COR-L47 (cell line): ENCODE measurements around the gene NUDCD3.

Experiments used
- DNase-seq: peaks from one replicate; lab custom pipeline; 2025; lab: John Stamatoyannopoulos, UW

Gene NUDCD3

DNA sequence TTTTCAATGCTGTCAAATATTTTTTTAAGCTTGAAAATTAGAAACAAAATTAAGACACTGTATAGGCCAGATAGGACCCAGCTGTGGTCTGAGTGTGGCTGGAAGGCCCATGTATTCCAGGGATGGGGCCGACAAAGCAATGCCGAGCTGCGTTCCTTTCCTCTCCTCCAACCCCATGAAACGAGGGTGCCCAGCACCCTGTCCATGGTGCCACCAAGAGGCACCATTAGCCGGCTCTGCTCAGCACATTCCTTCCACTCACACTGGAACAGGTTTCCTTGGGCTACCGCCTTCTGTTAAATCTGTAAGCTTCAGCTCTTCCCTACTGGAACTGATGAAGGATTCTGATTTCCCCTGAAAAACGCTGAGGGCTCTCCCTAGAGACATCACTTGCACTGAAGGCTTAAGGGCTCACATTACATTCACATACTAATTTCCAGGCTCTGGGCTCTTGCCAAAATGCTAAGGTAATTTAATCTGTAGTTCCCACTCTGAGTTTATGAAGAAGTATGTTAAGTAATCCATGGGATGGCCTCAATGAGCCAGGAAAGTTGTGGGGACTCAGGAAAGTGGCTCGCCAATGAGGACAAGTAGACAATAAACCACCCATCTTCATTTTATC lies 91.4 kb downstream of the NUDCD3 start:
- DNase-seq, result no peak

GRCh38 chr7:44398511-44398911 lies 91.9 kb downstream of the NUDCD3 start:
- no peak for DNase-seq

DNA sequence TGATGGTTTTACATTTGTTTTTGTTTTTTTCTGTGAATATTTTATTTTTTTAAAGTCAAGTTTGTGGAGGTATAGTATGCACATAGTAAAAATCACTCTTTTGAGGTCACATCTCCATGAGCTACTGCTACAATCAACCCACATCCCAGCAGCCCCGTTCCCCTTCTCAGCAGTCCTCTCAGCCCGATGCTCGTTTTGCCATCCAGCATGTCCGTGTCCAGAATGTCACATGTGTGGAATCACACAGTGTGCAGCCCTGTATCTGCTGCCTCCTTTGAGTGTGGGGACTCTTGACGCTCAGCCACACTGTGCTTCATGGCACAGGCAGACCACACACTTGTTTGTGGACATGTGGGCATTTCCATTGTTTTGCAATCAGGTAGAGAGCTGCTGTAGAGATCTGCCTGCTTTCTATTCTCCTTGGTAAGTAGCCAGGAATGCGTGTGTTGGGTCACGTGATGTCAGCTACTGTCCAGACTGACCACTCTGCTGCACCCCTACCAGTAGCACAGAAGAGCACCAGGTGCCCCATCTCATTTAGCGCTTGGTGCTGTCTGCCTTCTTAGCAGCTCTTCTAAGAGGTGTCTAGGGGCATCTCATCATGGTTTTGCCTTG lies 93.4 kb downstream of the NUDCD3 start:
- no peak for DNase-seq

DNA sequence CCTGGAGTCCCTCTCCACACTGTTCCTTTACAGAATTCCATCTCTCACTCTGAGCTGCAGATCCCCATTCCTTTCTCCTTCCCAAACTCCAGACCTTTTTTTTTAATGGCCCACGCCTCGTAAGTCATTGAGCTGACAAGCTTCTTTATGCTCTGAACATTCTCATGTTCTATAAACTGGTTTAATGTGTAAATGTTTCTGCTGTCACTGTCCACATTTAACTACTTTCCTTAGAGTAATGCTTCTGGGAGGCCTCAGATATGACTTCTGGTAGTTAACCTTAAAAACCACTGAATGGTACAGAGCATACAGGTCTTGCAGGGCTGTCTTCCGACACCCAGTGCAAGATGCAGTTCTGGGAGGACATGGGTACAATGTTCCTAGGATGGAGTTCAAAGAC lies 94.0 kb downstream of the NUDCD3 start:
- DNase-seq, result no peak

GRCh38 chr7:44395067-44395466 lies 95.4 kb downstream of the NUDCD3 start:
- peak; percentile 64 for DNase-seq

- DNase-seq, result peak; percentile 21
Measured at GRCh38 chr7:44394636-44395035, 95.8 kb downstream of the NUDCD3 start.

DNA sequence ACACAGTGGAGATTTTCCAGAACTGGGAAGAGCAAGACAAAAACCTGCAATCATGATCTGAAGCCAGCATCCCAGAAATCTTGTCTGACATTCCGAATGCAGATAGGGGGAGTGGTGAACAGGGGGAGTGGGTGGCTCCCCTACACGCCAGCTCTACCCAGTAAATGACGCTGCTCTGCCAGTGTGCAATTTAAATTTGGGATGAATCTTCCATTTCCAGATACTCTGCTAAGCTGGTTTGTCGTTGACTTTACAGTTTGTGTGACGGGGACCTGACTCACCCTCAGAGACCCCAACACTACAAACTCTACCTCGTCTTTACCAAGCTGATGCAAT lies 96.4 kb downstream of the NUDCD3 start:
- DNase-seq, result no peak

- DNase-seq, result no peak
Measured at GRCh38 chr7:44393238-44394111, 97.0 kb downstream of the NUDCD3 start.

- DNase-seq, result no peak
Measured at GRCh38 chr7:44392618-44393010, 97.8 kb downstream of the NUDCD3 start.

GRCh38 chr7:44391746-44392617 lies 98.5 kb downstream of the NUDCD3 start:
- no peak for DNase-seq

DNA sequence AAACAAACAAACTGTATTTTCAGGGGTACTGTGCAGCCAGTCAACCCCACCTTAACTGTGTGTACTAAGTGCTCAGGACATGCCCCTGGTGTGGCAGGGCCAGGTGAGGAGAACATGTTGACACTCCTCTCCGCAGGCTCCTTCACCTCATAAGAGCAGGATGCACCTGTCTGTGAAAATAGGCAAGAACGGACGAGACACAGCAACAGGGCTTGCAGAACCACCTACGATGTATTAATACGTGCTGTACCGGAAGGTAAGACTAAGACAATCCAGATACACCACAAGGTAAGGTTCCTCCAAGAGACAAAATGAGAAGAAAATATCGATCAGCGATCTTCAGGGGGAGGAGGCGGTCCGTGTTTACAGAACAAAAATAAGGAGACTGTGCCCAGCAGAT lies 99.3 kb downstream of the NUDCD3 start:
- DNase-seq, result peak; percentile 11

GRCh38 chr7:44390701-44391100 lies 99.8 kb downstream of the NUDCD3 start:
- no peak for DNase-seq

DNA sequence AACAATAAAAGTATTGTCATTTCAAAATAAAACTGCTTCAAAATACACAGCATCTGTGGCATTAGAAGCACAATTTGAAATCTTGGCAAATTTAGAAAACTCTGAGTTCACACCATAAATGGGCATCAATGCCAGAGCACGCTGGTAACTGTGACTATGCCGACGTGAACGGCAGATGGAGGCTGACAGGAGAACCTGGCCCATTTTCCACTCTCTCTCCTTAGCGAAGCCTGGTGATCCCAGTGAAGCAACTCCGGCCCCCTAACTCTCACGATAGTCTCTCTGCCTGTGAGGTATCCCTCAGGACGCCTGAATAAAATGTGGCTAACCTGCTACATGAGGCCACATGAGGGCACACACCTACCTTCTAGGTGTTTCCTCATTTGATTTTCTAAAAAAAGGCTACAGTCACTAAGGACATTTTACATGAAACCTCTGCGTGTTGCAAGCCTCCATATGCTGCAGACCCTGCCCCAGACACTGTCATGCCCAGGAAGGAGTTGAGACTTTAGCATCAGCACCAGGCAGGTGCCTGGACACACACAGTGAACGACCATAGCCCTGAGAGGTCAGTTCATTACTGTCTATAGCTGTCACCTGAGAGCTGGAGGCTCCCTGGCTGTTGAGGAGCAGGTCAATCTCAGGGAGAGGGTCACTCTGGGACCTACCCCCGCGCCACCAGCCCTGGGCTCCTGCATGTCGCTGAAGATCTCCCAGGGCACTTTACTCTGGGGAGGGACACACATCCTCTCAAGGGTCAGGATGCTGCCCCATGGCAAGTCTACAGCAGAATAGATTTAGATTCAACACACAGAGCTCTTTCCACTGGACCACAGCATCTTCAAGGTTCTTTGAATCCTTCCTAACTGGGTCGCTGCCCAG lies 102.1 kb downstream of the NUDCD3 start:
- DNase-seq, result no peak

DNA sequence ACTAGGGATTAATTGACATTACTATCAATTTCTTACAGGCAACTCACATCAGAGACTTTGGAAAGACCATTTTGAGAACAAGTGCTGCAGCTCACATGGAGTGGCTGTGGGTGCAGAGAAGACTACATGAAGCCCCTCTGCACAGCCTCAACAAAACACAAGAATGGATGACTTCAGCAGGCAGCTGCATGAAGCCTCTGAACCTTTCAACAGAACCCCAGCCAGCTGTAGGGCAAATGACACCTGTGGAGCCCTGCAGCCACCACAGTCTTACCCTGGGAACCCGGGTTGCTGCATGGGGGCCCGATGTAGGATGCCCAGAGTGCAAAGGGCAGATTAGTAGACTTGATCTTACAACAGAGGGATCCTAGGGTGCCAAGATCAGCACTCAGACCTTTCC lies 103.1 kb downstream of the NUDCD3 start:
- DNase-seq, result no peak

DNA sequence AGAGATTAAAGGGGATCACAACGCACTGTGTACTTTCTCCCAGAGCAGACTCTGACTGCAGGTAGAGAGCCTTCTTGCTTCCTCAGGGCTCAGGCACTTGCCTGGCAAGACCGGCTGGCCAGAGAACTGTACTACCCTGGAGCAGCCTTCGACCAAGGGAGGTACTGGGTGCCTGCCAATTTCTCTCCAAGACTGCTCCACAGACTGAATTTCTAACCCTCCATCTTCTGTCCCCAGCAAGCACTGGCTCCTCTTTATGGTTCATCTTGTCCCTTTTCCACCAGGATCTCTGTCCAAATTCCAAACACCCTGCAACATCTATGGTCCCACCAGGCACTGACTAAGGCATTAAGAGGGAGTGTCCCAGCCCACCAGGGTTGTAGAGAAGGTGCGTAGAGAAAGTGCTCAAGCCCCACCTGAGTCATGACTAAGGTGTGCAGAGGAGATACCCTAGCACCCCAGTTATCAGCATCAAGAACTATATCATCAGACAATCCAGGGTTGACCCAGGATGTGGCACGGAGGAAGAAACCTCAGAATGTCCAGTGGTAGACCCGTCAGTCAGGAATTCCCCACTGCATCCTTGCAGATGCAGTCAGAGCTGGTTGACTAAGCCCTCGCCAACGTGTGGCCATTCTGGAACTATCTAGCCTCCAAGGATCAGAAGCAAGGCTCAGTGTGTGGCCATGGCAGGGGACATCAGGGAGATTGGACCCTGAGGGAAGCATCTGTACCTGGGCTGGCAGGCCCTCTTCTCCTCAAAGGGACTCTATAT lies 104.1 kb downstream of the NUDCD3 start:
- DNase-seq, result no peak

- DNase-seq, result no peak
Measured at GRCh38 chr7:44385434-44386138, 104.9 kb downstream of the NUDCD3 start.

GRCh38 chr7:44384586-44385433 lies 105.6 kb downstream of the NUDCD3 start:
- DNase-seq, result no peak

- no peak for DNase-seq
Measured at GRCh38 chr7:44383566-44383965, 106.9 kb downstream of the NUDCD3 start.
